IPS DF 6.9 (cell line): ENCODE data around the gene RNF213.

Experiments
- DNase-seq: peaks from one replicate; pipeline ENCODE4 v3.0.0-alpha.2; 2013; ENCODE audit warnings: low read depth, low spot score
- H3K27ac ChIP-seq: one replicate; pipeline ENCODE4 v1.5.1; 2013; ENCODE audit warnings: low read length, control low read depth
- H3K27me3 ChIP-seq: 2 replicates; pipeline ENCODE4 v1.6.1; 2013; ENCODE audit warnings: mild to moderate bottlenecking, low read length; ENCODE audit not compliant: control insufficient read depth, insufficient read depth
- H3K36me3 ChIP-seq: 2 replicates; pipeline ENCODE4 v1.6.1; 2013; ENCODE audit warnings: low read length; ENCODE audit not compliant: control insufficient read depth, insufficient read depth
- H3K4me1 ChIP-seq: 2 replicates; pipeline ENCODE4 v1.6.1; 2013; ENCODE audit warnings: low read length; ENCODE audit not compliant: control insufficient read depth, insufficient read depth
- H3K4me3 ChIP-seq: 2 replicates; pipeline ENCODE4 v1.5.1; 2013; ENCODE audit warnings: mild to moderate bottlenecking, low read length
- H3K9me3 ChIP-seq: 2 replicates; pipeline ENCODE4 v1.6.1; 2013; ENCODE audit warnings: low read length, inconsistent platforms; ENCODE audit not compliant: control insufficient read depth, insufficient read depth
- WGBS: extraction: QIAGEN DNeasy Blood & Tissue Kit; methylation state at CpG from one replicate; pipeline ENCODE4 v1.1.7; 2013; ENCODE audit warnings: mixed read lengths, missing lambda C conversion rate; ENCODE audit not compliant: insufficient read length, insufficient coverage; 5-methylcytosine and 5-hydroxymethylcytosine counted together

RNF213 gene

DNA sequence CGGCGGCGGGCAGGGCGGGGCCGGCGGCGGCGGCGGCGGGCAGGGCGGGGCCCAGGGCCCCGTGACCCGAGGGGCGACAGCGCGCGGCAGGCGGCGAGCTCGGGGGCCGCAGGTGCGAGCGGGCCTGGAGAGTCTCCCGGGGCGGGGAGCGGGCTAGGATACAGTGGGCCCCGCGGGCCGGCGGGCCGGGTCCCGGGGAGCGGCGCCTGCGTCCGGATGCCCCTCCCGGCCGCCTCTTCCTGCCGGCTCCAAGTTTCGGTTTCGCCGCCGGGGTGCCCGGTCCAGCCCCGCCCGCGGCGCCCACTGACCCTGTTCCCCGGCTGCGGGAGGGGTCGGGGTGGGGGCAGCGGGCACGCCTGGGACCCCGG is at the start of gene RNF213:
TSS of gene RNF213 (plus strand) at position 62 of the 368 bp plus-strand sequence. CDS start 2,830 bp downstream, outside the sequence.
- DNase-seq = no peak
- H3K36me3 ChIP-seq = peaks cover 5% of the 10 kb centered on the region; the same call in 1 of the 2 replicates
- H3K4me1 ChIP-seq = peaks cover 11% of the 10 kb centered on the region
- no peaks in the 10 kb centered on the region for H3K27me3 ChIP-seq
- no CpG with 5 or more reads among the region's 54 CpGs for WGBS
- peak within 1 kb of the TSS; percentile 81 for H3K4me3 ChIP-seq
- H3K9me3 ChIP-seq = no peaks in the 10 kb centered on the region
- peak within 1 kb of the TSS; percentile 18 for H3K27ac ChIP-seq

DNA sequence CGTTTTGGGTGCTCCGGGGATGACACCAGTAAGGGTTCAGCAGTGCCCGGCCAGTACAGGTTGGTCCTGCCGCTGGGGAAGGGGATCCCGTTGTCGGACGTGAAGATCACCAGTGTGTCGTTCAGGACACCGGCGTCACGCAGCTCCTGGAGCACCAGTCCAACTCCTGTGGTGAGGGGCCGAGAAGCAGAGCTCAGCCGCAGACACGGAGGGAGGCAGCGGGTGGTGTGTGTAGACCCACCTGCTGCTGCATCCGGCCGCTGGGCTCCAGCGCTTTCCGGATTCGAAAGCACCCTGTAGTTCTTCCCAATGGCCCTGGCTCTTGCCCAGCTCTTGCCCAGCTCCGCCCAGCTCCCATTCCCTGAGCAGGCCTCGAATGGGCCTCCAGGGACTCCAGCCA is 48.5 kb upstream of the RNF213 start:
- no peak overlapping the region for H3K27ac ChIP-seq
- no CpG with 5 or more reads among the region's 22 CpGs for WGBS
- DNase-seq = no peak
- peaks cover 21% of the 10 kb centered on the region for H3K36me3 ChIP-seq
- no peak overlapping the region for H3K4me3 ChIP-seq
- no peaks in the 10 kb centered on the region for H3K4me1 ChIP-seq
- H3K27me3 ChIP-seq = no peaks in the 10 kb centered on the region
- H3K9me3 ChIP-seq = no peaks in the 10 kb centered on the region

DNA sequence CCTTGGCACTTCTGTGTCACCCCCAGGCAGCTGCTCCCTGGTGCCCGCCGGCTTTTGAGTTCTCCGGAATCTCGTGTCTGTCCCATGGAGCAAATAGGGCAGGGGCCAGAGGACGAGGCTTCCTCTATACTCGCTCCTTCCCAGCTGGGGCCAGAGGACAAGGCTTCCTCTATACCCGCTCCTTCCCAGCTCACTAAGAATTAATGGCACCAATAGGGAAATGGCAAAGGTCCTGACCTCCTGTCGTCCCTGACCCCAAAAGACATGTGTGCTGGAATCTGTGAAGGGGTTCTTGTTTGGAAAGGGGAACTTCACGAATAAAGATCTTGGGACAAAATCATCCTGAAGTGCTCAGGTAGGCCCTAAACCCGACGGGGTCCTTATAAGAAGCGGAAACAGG is 48.1 kb upstream of the RNF213 start:
- Histone ChIP-seq H3K4me3 (no peak overlapping the region), H3K27me3 (no peaks in the 10 kb centered on the region), H3K36me3 (peaks cover 21% of the 10 kb centered on the region), H3K9me3 (no peaks in the 10 kb centered on the region), H3K27ac (no peak overlapping the region), H3K4me1 (no peaks in the 10 kb centered on the region)
- WGBS = no CpG with 5 or more reads among the region's 12 CpGs
- DNase-seq = no peak

DNA sequence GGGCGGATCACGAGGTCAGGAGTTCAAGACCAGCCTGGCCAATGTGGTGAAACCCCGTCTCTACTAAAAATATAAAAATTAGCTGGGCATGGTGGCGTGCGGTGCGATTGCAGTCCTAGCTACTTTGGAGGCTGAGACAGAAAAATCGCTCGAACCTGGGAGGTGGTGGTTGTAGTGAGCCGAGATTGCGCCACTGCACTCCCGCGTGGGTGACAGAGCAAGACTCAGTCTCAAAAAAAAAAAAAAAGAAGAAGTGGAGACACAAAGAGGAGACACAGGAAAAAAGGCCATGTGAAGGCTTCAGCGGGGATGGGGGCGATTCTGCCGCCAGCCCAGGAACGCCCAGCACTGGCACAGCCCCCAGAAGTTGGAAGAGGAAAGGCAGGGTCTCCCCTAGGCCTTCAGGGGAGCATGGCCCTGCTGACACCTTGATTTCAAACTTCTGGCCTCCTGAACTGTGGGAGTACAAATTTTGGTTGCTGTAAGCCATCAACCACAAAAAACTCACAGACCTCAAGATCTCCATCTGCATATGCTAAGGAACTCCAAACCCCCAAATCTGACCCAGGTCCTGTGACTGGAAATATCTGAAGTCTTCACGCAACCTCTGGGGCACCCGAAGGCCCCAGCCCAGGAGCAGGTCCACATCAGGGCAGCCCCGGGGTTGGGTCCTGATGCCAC is 47.5 kb upstream of the RNF213 start:
- no peak overlapping the region for H3K4me3 ChIP-seq
- H3K27me3 ChIP-seq = no peaks in the 10 kb centered on the region
- no peak for DNase-seq
- no peaks in the 10 kb centered on the region; the same call in 1 of the 2 replicates for H3K4me1 ChIP-seq
- no peaks in the 10 kb centered on the region for H3K9me3 ChIP-seq
- WGBS = no CpG with 5 or more reads among the region's 19 CpGs
- no peak overlapping the region for H3K27ac ChIP-seq
- peaks cover 24% of the 10 kb centered on the region for H3K36me3 ChIP-seq

DNA sequence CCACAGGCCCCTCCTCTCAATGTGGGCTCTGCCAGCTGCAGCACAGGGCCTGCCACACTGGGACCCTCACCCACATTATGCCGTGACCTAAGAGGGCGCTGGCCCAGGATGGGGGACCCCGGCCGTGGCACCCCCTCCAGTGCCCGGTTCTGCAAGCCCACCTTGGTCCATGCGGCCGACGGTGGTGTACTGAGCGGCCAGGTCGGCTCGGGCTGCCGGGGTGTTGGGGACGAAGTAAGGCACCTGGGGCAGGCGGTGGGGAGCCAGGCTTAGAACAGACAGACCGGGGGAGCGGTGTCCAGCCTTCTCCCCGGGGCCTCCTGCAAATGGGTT is 47.0 kb upstream of the RNF213 start:
- no peak for DNase-seq
- Histone ChIP-seq H3K4me1 (no peaks in the 10 kb centered on the region; the same call in 1 of the 2 replicates), H3K4me3 (no peak overlapping the region), H3K27ac (no peak overlapping the region), H3K9me3 (no peaks in the 10 kb centered on the region), H3K36me3 (peaks cover 24% of the 10 kb centered on the region), H3K27me3 (no peaks in the 10 kb centered on the region)
- no CpG with 5 or more reads among the region's 17 CpGs for WGBS

DNA sequence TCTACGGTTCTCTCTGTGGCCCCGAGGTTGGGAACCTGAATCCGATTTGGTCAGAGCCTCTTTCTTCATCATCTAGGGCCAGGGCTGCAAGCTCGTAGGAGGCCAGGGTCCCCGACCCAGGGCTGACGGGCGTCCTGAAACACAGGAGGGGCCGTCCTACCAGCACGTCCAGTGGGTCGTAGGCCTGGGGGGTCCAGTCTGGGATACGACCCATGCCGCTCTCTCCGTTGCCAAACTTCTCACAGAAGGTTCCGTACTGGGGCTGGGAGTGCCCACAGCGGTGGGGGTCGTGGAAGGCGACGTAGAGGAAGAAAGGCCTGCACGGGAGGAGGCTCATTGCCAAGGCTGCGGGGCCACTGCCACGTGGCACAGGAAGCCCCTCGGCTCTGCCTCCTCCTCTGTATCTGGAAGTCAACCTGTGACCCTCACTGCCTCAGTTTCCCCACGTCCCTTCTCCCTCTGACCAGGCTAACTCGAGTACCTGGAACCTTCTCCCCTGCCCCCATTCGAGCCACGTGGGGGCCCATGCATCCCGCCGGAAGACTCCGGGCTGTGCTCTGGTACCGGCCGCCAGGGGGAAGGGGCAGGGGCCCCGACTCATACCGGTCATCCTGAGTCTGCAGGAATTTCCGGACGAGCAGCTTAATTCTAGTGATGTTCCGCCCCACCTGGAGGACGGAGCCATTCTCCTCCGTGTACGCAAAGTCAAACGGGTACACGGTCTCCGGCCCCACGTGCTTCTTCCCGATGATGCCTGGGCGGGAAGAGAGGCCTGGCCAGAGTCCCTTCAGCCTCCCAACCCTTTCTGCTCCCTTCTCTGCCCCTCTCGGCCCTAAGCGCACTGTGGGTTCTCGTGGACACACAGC is 46.4 kb upstream of the RNF213 start:
- no peak for DNase-seq
- no peaks in the 10 kb centered on the region for H3K9me3 ChIP-seq
- H3K27ac ChIP-seq = no peak overlapping the region
- H3K36me3 ChIP-seq = peaks cover 24% of the 10 kb centered on the region
- WGBS = no CpG with 5 or more reads among the region's 48 CpGs
- no peaks in the 10 kb centered on the region; the same call in 1 of the 2 replicates for H3K4me1 ChIP-seq
- no peak overlapping the region for H3K4me3 ChIP-seq
- H3K27me3 ChIP-seq = no peaks in the 10 kb centered on the region

DNA sequence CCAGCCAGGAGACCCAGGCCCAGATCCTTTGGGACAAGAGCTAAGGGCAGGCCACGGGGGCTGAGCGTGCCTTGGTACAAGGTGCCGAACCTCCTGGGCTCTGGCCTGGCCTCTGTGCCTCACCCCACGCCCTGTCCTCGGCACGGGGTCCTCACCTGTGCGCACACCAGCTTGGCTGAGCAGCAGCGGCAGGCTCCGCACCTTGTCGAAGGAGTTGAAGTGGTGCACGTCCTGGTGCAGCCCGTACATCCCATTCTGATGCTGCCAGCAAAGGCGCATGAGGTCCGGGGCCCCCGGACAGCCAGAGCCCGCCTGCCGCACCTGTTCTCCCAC is 45.8 kb upstream of the RNF213 start:
- Histone ChIP-seq H3K4me1 (no peaks in the 10 kb centered on the region; the same call in 1 of the 2 replicates), H3K4me3 (no peak overlapping the region), H3K9me3 (no peaks in the 10 kb centered on the region), H3K27me3 (no peaks in the 10 kb centered on the region), H3K27ac (no peak overlapping the region), H3K36me3 (peaks cover 24% of the 10 kb centered on the region)
- WGBS = no CpG with 5 or more reads among the region's 17 CpGs
- no peak for DNase-seq

DNA sequence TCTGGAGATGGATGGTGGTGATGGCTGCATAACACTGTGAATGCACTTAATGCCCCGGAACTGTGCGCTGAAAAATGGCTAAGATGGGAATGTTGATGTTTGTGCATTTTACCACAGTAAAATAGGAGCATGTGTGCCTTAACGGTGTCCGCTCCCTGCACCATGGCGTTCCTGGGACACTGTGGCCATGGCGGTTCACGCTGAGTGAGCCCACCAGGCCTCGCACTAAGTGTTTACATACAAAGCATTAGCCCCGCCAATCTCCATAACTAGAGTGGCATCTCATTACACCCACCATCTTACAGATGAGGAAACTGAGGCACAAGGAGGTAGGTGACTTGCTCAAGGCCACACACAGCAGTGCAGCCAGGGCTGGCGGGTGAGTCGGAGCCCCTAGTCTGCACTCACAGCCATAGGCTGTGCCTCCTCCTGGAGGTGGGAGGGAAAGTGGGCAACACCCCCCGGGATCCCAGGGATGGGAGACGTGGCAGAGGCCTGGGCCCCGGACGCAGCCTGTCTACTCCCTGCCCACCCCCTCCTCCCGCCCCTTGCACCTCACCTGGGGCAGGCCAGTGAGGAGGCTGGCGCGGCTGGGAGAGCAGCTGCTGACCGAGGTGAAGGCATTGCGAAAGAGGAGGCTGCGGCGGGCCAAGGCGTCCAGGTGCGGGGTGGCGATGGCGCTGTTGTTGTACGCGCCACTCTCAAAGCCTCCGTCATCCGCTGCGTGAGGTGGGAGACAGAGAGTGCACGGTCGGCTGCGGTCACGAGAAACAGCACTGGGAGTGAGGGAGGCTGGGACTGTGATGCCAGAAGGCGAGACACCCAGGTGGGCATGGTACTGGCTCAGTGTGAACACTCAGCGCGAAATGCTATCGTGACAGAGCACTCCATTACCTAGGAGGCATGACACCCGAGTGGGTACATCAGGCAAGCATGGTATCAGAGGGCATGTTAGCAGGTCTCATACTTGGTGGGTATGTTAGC is 43.9 kb upstream of the RNF213 start:
- Histone ChIP-seq H3K27me3 (no peaks in the 10 kb centered on the region), H3K36me3 (peaks cover 18% of the 10 kb centered on the region)

DNA sequence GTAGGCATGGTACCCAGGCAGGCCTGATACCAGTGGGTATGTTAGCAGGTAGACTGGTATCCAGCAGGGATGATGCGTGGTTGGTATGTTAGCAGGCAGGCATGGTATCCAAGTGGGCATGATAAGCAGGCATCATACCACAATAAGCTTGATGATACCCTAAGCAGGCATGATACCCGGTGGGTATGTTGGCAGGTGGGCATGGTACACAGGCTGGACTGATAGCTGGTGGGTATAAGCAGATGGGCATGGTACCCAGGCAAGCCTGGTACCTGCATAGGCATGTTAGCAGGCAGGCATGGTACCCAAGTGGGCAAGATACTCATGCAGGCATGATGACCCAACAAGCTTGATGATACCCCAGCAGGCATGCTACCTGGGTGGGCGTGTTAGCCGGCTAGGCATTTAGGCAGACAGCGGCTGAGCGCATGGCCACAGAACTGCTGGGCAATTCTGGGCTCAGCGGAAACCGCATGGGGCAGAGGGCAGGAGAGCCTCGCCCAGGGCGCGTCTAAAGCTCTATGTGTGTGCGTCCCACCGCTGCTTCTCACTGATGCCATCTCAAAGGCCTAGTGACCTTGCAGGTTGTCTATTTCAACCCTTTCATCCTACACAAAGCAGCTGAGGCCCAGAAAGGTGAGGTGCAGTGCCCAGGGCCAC is 42.8 kb upstream of the RNF213 start:
- WGBS = no CpG with 5 or more reads among the region's 13 CpGs
- no peaks in the 10 kb centered on the region for H3K27me3 ChIP-seq

More for the DNA sequence above, 43.9 kb upstream of the RNF213 start:
- WGBS = no CpG with 5 or more reads among the region's 40 CpGs
- no peak for DNase-seq
- Histone ChIP-seq H3K27ac (no peak overlapping the region), H3K4me1 (no peaks in the 10 kb centered on the region; the same call in 1 of the 2 replicates), H3K4me3 (no peak overlapping the region), H3K9me3 (no peaks in the 10 kb centered on the region)

More for the DNA sequence above, 42.8 kb upstream of the RNF213 start:
- H3K27ac ChIP-seq = no peak overlapping the region
- no peaks in the 10 kb centered on the region; the same call in 1 of the 2 replicates for H3K4me1 ChIP-seq
- DNase-seq = no peak
- peaks cover 14% of the 10 kb centered on the region for H3K36me3 ChIP-seq
- no peaks in the 10 kb centered on the region for H3K9me3 ChIP-seq
- no peak overlapping the region for H3K4me3 ChIP-seq
